GM12801 (cell line): Measurements from ENCODE around the gene KCNC3.

Experiments
- TF ChIP-seq, protein P1 (sequence below): IDR thresholded peaks from one replicate; pipeline ENCODE4 v1.5.1; 2011; ENCODE audit warnings: control low read depth; ENCODE audit not compliant: insufficient read length; ENCODE audit errors: extremely low read depth

KCNC3 gene

DNA sequence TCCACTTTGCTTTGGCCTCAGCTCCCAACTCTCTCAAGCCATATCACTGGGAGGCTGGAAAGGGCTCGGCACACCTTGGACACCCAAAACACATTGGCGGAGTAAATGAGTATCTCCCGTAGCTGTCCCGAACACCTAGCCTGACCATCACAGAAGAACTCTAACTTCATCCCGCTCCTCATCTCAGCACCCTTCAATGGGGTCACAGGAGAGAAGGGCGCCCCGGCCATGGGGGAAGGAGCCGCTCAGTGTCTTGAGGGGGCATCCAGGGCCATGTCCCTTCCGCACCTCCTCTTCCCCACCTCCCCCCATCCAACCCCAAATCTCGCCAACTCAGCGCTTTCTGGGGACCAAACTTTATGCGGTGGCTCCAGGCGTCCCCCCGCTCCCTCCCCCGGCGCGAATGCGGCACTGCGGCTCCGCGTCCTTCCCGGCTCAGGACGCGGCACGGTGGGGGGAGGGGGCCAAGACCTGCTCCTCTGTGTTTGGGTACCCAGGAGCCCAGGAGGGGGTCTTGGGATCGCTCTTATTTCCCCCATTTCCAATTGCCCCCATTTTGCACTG lies 3.0 kb downstream of the KCNC3 start:
- TF ChIP-seq, protein P1, sequence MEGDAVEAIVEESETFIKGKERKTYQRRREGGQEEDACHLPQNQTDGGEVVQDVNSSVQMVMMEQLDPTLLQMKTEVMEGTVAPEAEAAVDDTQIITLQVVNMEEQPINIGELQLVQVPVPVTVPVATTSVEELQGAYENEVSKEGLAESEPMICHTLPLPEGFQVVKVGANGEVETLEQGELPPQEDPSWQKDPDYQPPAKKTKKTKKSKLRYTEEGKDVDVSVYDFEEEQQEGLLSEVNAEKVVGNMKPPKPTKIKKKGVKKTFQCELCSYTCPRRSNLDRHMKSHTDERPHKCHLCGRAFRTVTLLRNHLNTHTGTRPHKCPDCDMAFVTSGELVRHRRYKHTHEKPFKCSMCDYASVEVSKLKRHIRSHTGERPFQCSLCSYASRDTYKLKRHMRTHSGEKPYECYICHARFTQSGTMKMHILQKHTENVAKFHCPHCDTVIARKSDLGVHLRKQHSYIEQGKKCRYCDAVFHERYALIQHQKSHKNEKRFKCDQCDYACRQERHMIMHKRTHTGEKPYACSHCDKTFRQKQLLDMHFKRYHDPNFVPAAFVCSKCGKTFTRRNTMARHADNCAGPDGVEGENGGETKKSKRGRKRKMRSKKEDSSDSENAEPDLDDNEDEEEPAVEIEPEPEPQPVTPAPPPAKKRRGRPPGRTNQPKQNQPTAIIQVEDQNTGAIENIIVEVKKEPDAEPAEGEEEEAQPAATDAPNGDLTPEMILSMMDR = no peak

DNA sequence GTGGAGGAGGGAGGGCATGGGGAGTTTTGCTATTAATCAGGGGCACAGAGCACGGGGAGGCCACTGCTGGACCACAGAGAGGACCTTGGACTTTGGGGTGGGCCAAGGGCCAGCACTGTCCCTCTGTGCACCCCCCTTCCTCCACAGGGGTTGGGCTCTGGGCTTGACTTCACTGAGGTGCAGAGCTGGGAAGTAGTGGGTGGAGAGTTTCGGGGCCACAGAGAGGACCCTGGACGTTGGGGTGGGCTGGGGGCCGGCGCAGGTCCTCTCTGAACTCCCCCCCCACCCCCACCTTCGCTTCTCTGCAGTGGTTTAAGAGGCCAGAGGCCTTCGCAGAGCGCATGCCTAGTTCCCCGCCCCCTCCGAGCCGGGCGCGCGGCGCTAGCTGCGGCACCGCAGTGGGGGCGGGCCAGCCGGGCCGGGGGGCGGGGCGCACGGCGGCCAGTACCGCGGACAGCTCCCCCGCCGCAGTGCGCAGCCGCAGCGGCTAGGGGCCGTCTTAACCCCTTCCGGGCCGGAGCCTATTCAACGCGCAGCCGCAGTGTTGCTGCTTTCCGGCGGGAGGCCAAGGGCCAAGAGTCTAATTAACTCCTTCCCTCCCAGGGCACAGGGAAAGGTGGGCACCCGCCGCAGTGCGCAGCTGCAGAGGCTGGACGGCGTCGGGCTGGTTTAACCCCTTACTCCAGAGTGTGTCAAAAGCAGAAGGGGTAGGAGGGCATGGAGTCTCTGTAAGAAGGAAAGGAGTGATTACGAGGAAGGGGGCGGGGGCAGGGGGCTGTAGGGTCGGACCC lies 3.7 kb downstream of the KCNC3 start:
- TF ChIP-seq, protein P1 = no peak

DNA sequence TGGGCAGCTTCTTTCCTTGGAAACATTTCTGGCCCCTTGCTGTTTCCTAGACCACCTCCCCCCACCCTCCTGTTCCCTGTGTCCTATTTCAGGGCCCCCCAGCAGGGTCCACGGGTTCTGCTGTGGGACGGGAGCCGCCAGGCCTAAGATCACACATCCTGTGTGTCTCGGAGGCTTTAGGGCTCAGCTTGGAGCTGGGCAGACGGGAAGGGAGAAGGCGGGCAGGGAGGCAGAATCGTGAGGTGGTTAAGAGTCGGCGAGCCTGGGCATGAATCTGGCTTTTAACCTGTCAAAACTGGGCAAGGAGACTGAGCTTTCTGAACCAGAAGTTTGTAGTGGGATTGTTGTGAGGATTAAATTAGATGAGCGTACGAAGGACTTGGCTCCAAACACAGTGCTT lies 4.8 kb downstream of the KCNC3 start:
- TF ChIP-seq, protein P1 = no peak

DNA sequence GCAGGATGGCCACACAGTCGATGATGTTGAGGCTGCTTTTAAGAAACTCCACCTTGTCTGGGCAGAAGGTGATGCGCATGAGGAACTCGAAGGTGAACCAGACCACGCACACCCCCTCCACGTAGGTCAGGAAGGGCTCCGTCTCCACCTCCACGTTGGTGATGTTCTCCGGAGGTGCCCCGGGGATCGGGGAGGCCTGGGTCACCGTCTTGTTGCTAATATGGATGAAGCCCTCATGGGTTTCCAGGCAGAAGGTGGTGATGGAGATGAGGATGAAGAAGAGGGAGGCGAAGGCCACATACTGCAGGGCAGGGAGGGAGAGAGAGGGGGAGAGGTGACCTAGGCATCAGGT lies 5.4 kb downstream of the KCNC3 start:
- TF ChIP-seq, protein P1 = no peak

DNA sequence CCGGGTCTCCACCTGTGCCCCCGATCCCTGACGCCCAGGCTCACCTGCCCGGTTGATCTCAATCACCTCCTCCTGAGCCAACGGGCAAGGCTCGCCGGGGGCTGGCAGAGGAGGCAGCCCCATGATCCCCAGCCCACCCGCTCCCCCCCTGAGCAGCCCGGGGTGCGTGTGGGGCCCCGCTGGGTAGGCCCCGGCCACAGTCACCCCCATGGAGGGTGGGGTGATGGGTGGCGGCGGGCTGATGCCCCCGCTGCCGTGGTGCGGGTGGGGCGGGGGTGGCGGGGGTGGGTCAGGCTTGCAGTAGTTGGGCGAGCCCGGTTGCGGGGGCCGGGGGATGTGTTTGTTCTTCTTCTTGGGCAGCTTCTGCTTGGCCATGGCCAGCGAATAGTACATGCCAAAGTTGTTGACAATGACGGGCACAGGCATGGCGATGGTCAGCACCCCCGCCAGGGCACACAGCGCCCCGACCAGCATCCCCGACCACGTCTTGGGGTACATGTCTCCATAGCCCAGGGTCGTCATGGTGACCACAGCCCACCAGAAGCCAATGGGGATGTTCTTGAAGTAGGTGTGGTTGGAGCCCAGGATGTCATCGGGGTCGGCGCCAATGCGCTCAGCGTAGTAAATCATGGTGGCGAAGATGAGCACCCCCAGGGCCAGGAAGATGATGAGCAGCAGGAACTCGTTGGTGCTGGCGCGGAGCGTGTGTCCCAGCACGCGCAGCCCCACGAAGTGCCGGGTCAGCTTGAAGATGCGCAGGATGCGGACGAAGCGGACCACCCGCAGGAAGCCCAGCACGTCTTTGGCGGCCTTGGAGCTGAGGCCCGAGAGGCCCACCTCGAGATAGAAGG lies 6.0 kb downstream of the KCNC3 start:
- TF ChIP-seq, protein P1 = no peak

DNA sequence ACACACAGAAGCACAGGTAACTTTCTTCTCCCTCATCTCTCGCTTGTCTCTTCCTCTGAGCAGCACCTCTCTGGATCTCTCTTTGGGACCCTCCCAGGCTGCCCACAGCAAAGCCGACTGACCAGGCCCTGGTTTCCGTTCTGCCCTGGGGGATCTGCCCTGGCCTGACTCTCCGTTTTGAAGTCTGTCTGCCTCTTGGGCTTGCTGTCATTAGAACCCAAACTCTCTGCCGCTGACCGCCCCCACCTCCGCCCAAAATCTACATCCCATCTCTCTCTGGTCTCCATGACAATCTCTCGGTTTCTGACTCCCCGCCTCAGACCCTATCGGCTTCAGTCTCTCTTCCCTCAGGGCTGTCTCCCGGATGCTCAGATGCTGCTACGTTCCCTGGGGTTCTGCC lies 6.9 kb downstream of the KCNC3 start:
- TF ChIP-seq, protein P1 = no peak

DNA sequence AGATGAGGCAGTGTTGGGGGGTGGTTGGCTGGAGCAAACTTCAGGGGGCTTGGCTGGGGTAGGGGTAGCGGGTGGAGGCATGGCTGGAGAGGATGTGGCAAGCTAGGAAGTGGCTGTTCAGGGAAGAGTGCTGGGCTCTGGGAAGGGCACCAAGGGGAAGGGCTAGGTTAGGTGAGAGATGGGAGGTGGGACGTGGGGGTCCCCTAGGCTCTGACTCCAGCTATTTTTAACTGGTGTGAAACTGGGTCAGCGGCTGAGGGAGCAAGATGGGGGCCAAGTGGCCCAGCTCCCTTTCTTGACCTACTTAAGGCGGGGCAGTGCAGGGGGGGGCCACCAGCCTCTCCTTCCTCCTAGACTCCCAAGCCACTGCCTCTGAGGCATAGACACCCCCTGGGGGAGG lies 7.3 kb downstream of the KCNC3 start:
- TF ChIP-seq, protein P1 = no peak
